ENCODE data around the gene NDUFS8.
A peak's percentile ranks its signal among the peaks of the same experiment; 100 is the strongest.

NDUFS8 gene

DNA sequence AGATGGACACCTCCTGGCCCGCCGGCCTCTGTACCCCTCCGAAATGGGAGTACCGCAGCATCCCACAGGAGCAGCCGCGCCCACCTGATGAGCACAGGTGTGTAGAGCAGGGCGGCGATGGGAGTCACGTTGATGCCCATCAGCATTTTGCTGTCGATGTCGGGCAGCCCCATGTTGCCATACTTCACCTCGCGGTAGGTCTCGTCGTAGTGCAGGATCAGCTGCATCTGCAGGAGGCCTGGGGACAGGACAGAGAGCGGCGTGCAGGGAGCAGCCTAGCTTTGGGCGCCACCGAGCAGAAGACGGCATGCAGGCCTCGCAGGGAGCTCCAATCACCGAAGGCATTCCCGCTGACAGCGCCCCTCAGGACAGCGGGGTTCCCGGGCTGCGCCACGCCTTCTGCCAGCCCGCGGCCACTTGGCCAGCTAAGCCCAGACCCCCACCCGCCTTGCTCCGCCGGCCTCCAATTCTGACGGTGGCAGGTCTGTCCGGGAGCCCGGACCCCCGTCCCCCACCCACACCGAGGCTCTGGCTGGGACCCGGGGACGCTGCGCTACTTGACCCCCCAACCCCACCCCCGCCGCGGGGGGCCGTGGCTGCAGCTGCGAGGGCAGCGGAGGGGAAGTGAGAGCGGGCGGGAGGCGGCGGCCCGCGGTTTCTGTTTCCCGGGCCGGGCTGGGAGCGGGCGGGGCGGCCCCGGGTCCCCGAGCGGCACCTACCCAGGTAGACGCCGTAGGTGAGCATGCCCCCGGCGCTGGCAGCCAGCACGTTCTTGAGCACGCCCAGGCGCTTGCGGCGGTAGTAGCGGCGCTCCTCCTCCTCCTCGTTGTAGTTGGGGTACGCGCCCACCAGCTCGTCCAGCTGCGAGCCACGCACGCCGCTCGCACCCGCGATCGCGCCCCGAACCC, 27.3 kb upstream of the NDUFS8 start:
- peaks cover 27 to 31% of the 10 kb centered on the region in 2 experiments for H3K4me1 ChIP-seq (ENCODE audit: control insufficient read depth in 1 of 2, insufficient read depth in 1 of 2, low read depth in 1 of 2, low read length in 1 of 2)
- TF ChIP-seq, protein P1, sequence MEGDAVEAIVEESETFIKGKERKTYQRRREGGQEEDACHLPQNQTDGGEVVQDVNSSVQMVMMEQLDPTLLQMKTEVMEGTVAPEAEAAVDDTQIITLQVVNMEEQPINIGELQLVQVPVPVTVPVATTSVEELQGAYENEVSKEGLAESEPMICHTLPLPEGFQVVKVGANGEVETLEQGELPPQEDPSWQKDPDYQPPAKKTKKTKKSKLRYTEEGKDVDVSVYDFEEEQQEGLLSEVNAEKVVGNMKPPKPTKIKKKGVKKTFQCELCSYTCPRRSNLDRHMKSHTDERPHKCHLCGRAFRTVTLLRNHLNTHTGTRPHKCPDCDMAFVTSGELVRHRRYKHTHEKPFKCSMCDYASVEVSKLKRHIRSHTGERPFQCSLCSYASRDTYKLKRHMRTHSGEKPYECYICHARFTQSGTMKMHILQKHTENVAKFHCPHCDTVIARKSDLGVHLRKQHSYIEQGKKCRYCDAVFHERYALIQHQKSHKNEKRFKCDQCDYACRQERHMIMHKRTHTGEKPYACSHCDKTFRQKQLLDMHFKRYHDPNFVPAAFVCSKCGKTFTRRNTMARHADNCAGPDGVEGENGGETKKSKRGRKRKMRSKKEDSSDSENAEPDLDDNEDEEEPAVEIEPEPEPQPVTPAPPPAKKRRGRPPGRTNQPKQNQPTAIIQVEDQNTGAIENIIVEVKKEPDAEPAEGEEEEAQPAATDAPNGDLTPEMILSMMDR (IDR thresholded peaks at IDR 0.05): no peak
- H3K36me3 ChIP-seq: peaks cover 18% of the 10 kb centered on the region
- no peaks in the 10 kb centered on the region for H3K27me3 ChIP-seq
- H3K27ac ChIP-seq: peak overlapping the region; percentile 96
- H3K4me3 ChIP-seq (ENCODE audit: low read depth in 1 of 2, low read length in 1 of 2): peak overlapping the region; percentile 59 to 88
- no peaks in the 10 kb centered on the region for H3K9me3 ChIP-seq

DNA sequence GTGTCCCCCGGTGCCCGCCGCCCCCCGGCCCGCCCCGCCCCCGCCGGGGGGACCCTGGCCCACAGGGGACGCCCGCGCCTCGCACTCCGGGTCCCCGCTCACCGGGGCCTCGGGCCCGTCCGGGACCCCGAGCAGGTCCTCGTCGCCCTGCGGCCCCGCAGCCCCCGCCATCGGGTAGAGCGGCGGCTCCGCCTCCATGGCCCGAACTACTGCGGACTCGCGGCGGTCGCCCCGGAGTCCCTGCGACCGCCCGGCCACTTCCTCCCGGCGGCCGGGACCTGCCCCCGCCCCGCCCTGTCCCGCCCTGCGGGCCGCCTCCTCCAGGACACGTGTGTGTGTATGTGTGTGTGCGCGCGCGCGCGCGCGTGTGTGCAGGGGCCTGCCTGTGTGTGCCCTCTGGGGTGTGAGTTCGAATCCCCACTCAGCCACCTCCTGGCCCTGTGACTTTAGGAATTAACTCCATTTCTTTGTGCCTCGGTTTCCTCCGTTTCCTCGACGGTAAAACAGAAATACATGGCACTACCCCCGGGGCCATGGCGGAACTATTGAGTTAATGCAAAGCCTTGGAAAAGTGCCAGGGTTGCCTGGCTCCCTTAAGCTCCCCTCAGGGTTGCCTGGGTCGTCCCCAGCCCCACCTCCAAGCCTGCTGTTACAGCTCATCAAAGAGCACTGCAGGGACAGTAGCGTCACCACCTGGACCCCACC, 26.5 kb upstream of the NDUFS8 start, which contains the start of gene UNC93B1:
Gene UNC93B1 (minus strand): TSS at position 252 of the 705 bp plus-strand sequence. CDS start 54 bp downstream, at position 198.
- Histone ChIP-seq H3K27ac (peak within 1 kb of the TSS; percentile 96), H3K36me3 (peaks cover 10% of the 10 kb centered on the region), H3K9me3 (no peaks in the 10 kb centered on the region), H3K4me3 (ENCODE audit: low read depth in 1 of 2, low read length in 1 of 2) (peak within 1 kb of the TSS; percentile 59 to 88), H3K27me3 (no peaks in the 10 kb centered on the region), H3K4me1 (ENCODE audit: control insufficient read depth in 1 of 2, insufficient read depth in 1 of 2, low read depth in 1 of 2, low read length in 1 of 2) (peaks cover 33 to 39% of the 10 kb centered on the region in 2 experiments)
- TF ChIP-seq, protein P1 (IDR thresholded peaks at IDR 0.05): peak; percentile 20

DNA sequence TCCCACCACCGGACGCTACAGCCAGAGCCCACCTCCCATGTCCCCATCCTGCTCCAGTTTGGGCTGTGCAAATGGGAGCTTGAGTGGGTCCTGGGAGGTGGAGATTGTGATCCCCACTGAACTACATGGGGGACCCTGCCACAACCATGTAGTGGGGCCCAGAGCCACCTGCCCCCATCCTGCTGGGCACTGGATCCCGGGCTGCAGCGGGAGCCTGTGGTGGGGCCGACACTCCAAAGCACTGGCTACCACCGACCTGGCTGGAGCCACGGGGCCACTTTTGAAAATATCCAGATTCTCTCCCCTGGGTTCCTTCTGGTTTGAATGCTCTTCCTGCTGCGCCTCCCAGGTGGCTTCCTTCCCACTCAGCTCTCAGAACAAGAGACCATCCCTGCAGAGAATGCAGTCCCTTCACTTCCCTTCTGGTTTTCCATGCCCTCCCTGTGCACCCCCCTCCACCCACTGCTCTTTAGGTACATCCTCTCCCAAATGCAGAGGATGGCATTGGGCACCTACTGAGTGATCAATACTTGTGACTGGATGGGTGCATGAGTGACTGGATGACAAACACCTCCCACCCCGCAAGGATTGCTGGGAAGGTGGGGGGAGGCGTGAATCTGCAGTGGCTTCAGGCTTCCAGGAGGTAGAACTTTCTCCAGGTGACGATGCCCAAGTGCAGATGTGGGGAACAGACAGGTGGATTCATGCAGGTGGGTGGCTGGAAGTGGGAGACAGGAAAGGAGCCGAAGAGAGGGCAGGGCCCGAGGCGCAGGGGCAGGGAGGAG, 25.7 kb upstream of the NDUFS8 start:
- peaks cover 2% of the 10 kb centered on the region for H3K36me3 ChIP-seq
- no peaks in the 10 kb centered on the region for H3K9me3 ChIP-seq
- peak overlapping the region; percentile 96 for H3K27ac ChIP-seq
- TF ChIP-seq, protein P1 (IDR thresholded peaks at IDR 0.05): no peak
- peaks cover 40 to 47% of the 10 kb centered on the region in 2 experiments for H3K4me1 ChIP-seq (ENCODE audit: control insufficient read depth in 1 of 2, insufficient read depth in 1 of 2, low read depth in 1 of 2, low read length in 1 of 2)
- no peaks in the 10 kb centered on the region for H3K27me3 ChIP-seq
- peak overlapping the region in 1 of 2 experiments; percentile 88 for H3K4me3 ChIP-seq (ENCODE audit: low read depth in 1 of 2, low read length in 1 of 2)

DNA sequence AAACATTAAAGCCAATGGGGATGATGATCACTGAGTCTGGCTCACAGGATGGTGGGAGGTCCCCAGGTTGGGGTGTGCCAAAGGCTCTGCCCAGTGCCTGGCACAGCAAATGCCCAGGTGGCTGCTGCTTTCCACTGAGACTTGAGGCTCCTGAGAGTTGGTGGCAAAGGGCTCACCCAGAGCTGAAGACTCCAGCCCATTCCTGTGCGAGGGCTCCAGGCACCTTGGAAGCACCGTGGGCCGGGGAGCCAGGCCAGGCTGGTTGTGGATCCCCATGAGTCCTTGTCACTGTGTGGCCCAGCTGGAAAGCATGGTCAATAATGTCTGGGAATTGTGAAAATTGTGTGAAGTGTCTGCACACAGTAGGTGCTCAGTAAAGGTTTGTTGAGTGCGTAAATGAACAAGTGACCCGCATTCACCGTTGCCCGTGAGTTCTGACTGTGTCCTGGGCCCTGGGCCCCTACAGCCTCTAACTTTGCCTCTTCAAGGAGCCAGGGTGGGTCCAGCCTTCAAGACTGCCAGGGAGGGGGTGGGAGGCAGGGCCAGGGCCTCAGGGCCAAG, 23.8 kb upstream of the NDUFS8 start:
- Histone ChIP-seq H3K27me3 (no peaks in the 10 kb centered on the region), H3K4me1 (ENCODE audit: control insufficient read depth in 1 of 2, insufficient read depth in 1 of 2, low read depth in 1 of 2, low read length in 1 of 2) (peaks cover 58 to 64% of the 10 kb centered on the region in 2 experiments)

More for the DNA sequence above, 23.8 kb upstream of the NDUFS8 start:
- H3K4me3 ChIP-seq (ENCODE audit: low read depth in 1 of 2, low read length in 1 of 2): no peak overlapping the region
- H3K9me3 ChIP-seq: no peaks in the 10 kb centered on the region
- no peaks in the 10 kb centered on the region for H3K36me3 ChIP-seq
- TF ChIP-seq, protein P1 (IDR thresholded peaks at IDR 0.05): no peak
- H3K27ac ChIP-seq: no peak overlapping the region
